ENCODE data around the gene CNR1. TPM values are rescaled to one million over a fixed set of nuclear protein-coding genes. Genes with fewer than 3 reads are reported as not detected.

The CNR1 gene
- total RNA-seq, 2 donors from 2014 or later = not detected

- DNase-seq (ENCODE audit: low spot score in 2 of 2) = no peak
- ATAC-seq = no peak
- Mint-ChIP-seq H3K27ac (no peak overlapping the region), H3K9me3 (peaks cover 0 to 4% of the 10 kb centered on the region in 2 donors), H3K36me3 (no peaks in the 10 kb centered on the region)
Observed at GRCh38 chr6:88115307-88115706, 50.8 kb downstream of the CNR1 start.

GRCh38 chr6:88114838-88115237 lies 51.3 kb downstream of the CNR1 start:
- Mint-ChIP-seq H3K36me3 (no peaks in the 10 kb centered on the region), H3K9me3 (no peaks in the 10 kb centered on the region), H3K27ac (no peak overlapping the region)
- DNase-seq (ENCODE audit: low spot score in 2 of 2) (no peak), ATAC-seq (no peak)

- no peaks in the 10 kb centered on the region for H3K36me3 Mint-ChIP-seq
Observed at GRCh38 chr6:88111991-88112390, 54.2 kb downstream of the CNR1 start.

GRCh38 chr6:88107241-88107640 lies 58.9 kb downstream of the CNR1 start:
- Mint-ChIP-seq H3K36me3 (no peaks in the 10 kb centered on the region), H3K9me3 (no peaks in the 10 kb centered on the region), H3K27ac (no peak overlapping the region)
- DNase-seq (ENCODE audit: low spot score in 2 of 2) (no peak), ATAC-seq (no peak)

More at GRCh38 chr6:88111991-88112390, 54.2 kb downstream of the CNR1 start:
- Mint-ChIP-seq H3K27ac (no peak overlapping the region), H3K9me3 (no peaks in the 10 kb centered on the region)
- ATAC-seq = no peak
- DNase-seq (ENCODE audit: low spot score in 2 of 2) = no peak

- no peaks in the 10 kb centered on the region for H3K36me3 Mint-ChIP-seq
Observed at GRCh38 chr6:88105741-88106340, 60.3 kb downstream of the CNR1 start.

More at GRCh38 chr6:88105741-88106340, 60.3 kb downstream of the CNR1 start:
- Mint-ChIP-seq H3K9me3 (no peaks in the 10 kb centered on the region), H3K27ac (no peak overlapping the region)
- no peak for ATAC-seq
- no peak for DNase-seq (ENCODE audit: low spot score in 2 of 2)

Other genes with a start within 250 kb of the CNR1 start
- gene SPACA1, start 118.5 kb downstream of the CNR1 start, total RNA-seq = not detected